Panc1 (cell line): ENCODE results near the gene TNRC6C.

Experiments
- CTCF ChIP-seq: fragments of 450-650 bp; IDR thresholded peaks from 2 replicates; pipeline ENCODE4 v1.5.1; 2017; ENCODE audit warnings: mild to moderate bottlenecking
- POLR2AphosphoS5 ChIP-seq: IDR thresholded peaks from 2 replicates; pipeline ENCODE4 v1.6.1; 2012; ENCODE audit warnings: mild to moderate bottlenecking, low read depth, low read length, moderate library complexity
- REST ChIP-seq, 2 experiments: IDR thresholded peaks; 2 replicates each; pipeline ENCODE4 v1.6.1; 2011 to 2012; ENCODE audit warnings: low read depth in 2 of 2, control low read depth in 1 of 2, low read length in 1 of 2, mild to moderate bottlenecking in 1 of 2, moderate library complexity in 1 of 2; ENCODE audit not compliant: insufficient read depth in 1 of 2
- SIN3A ChIP-seq: IDR thresholded peaks from 2 replicates; pipeline ENCODE4 v1.6.1; 2012; ENCODE audit warnings: low read depth, mild to moderate bottlenecking, low read length, moderate library complexity, borderline replicate concordance; ENCODE audit not compliant: insufficient read depth
- TCF7L2 ChIP-seq: IDR thresholded peaks from 2 replicates; pipeline ENCODE4 v1.6.1; 2011; ENCODE audit warnings: mild to moderate bottlenecking, low read depth, low read length, inconsistent platforms

DNA sequence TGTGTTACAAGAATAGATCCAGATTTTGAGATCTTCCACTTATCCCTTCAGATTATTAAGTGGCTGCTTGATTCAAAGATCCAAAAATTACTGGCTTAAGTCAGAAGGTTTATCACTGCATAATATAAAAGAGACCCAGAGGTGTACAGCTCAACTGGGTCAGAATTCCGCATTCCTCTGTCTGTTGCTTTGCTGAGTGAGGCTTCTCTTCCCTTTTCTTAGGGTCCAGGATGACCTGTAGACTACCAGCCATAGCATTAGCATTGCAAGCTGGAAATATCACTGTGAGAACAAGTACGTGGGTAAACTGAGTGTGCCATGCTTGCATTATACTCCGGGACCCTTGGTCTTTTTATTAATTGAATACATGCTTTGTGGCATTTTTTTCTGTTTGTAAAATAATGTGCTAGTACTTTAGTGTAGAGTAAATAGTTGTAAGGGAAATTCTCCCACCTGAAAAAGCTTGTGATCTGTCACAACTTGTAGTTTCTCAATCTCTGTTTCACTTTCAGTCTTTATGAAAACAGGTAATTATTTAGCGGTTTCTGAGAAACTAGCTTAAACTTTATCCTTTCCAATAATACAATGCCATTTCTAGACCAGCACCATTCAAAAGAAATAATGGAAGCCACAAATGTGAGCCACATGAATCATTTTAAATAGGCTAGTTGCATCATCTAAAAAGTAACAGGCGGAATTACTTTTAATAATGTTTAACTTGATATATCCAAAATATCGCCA, 61.6 kb downstream of the TNRC6C start:
- no peak for TF ChIP-seq POLR2AphosphoS5
- no peak for TF ChIP-seq CTCF
- no peak for TF ChIP-seq REST (IDR thresholded peaks at IDR 0.05; ENCODE audit: insufficient read depth in 1 of 2, low read depth in 2 of 2, low read length in 1 of 2)
- TF ChIP-seq TCF7L2: no peak
- TF ChIP-seq SIN3A: no peak
